KBM-7 (cell line): Measurements from ENCODE around the gene CCDC8.
"Not testable (repeated sequence)": the region's sequence is repeated elsewhere in the genome, so short reads cannot be mapped to it uniquely, and the experiment has no call there.

Source experiments
- DNase-seq: peaks from one replicate; pipeline ENCODE4 v3.0.0-alpha.2; 2015
- in situ Hi-C: fragments of 300-500 bp; cut with MboI; formaldehyde crosslinking; loops from 2 replicates; pipeline ENCODE4 v1.14.3; 2020; ENCODE audit warnings: low sequenced_read_pairs, low pct_unique_long_range_greater_than_20kb, mixed read lengths

CCDC8 gene

GRCh38 chr19:46413262-46414031 is at the start of gene CCDC8:
Gene CCDC8, minus strand, starts transcription at chr19:46413564. Its CDS starts 754 bp downstream, at chr19:46412810.
- no peak for DNase-seq
- in situ Hi-C loops, result no loop called here

GRCh38 chr19:46461537-46461936 is 48.2 kb upstream of the CCDC8 start:
- no peak for DNase-seq
- in situ Hi-C loops, result no loop called here

GRCh38 chr19:46460981-46461380 is 47.6 kb upstream of the CCDC8 start:
- DNase-seq, result no peak
- in situ Hi-C loops, result no loop called here

- in situ Hi-C loops, result no loop called here
- DNase-seq, result no peak
Observed at GRCh38 chr19:46460055-46460454, 46.7 kb upstream of the CCDC8 start.

- no peak for DNase-seq
- in situ Hi-C loops, result no loop called here
Observed at GRCh38 chr19:46456930-46457329, 43.6 kb upstream of the CCDC8 start.

GRCh38 chr19:46454244-46454643 is 40.9 kb upstream of the CCDC8 start:
- in situ Hi-C loops, result no loop called here
- DNase-seq, result no peak

- no peak for DNase-seq
- in situ Hi-C loops, result no loop called here
Observed at GRCh38 chr19:46453661-46454060, 40.3 kb upstream of the CCDC8 start.

- DNase-seq, result no peak
- in situ Hi-C loops, result no loop called here
Observed at GRCh38 chr19:46452186-46452585, 38.8 kb upstream of the CCDC8 start.

GRCh38 chr19:46451352-46451751 is 38.0 kb upstream of the CCDC8 start:
- in situ Hi-C loops, result no loop called here
- DNase-seq, result no peak

GRCh38 chr19:46450737-46451136 is 37.4 kb upstream of the CCDC8 start:
- in situ Hi-C loops, result no loop called here
- DNase-seq, result no peak

GRCh38 chr19:46449228-46449627 is 35.9 kb upstream of the CCDC8 start:
- in situ Hi-C loops, result no loop called here
- DNase-seq, result no peak

- no peak for DNase-seq
Observed at GRCh38 chr19:46448601-46449000, 35.2 kb upstream of the CCDC8 start.

GRCh38 chr19:46447824-46448223 is 34.5 kb upstream of the CCDC8 start:
- DNase-seq, result no peak
- in situ Hi-C loops, result no loop called here

More at GRCh38 chr19:46448601-46449000, 35.2 kb upstream of the CCDC8 start:
- in situ Hi-C loops, result no loop called here

- in situ Hi-C loops, result no loop called here
- DNase-seq, result no peak
Observed at GRCh38 chr19:46447006-46447405, 33.6 kb upstream of the CCDC8 start.

- in situ Hi-C loops, result no loop called here
- DNase-seq, result no peak
Observed at GRCh38 chr19:46446021-46446420, 32.7 kb upstream of the CCDC8 start.

- DNase-seq, result no peak
- in situ Hi-C loops, result no loop called here
Observed at GRCh38 chr19:46442808-46443450, 29.6 kb upstream of the CCDC8 start.

- DNase-seq, result no peak
- in situ Hi-C loops, result no loop called here
Observed at GRCh38 chr19:46441866-46442265, 28.5 kb upstream of the CCDC8 start.

GRCh38 chr19:46435689-46436088 is 22.3 kb upstream of the CCDC8 start:
- in situ Hi-C loops, DNase-seq: not testable (repeated sequence)

GRCh38 chr19:46435009-46435408 is 21.6 kb upstream of the CCDC8 start:
- in situ Hi-C loops, result no loop called here
- no peak for DNase-seq

- DNase-seq, in situ Hi-C loops: not testable (repeated sequence)
Observed at GRCh38 chr19:46433470-46433869, 20.1 kb upstream of the CCDC8 start.

- peak; percentile 35 for DNase-seq
- in situ Hi-C loops, result no loop called here
Observed at GRCh38 chr19:46431824-46432223, 18.5 kb upstream of the CCDC8 start.
